HUDEP-2 (cell line): ENCODE measurements around the gene NELFB.

ENCODE experiments used
- DNase-seq, 76 experiments: peaks; one replicate each; lab custom pipeline; 2025; ENCODE audit not compliant: unreplicated experiment in 76 of 76; lab: John Stamatoyannopoulos, UW

NELFB gene

GRCh38 chr9:137254624-137255447 lies at the start of gene NELFB:
NELFB (plus strand) TSS chr9:137255327.
- peak in 73 of 76 experiments; percentile 15 to 96 (median 88) for DNase-seq

- peak in 50 of 76 experiments; percentile 6 to 70 (median 42) for DNase-seq
Observed at GRCh38 chr9:137206602-137207001, 48.5 kb upstream of the NELFB start.

- DNase-seq: no peak
Observed at GRCh38 chr9:137211532-137211931, 43.6 kb upstream of the NELFB start.

GRCh38 chr9:137212520-137212919 lies 42.6 kb upstream of the NELFB start:
- DNase-seq: no peak

- DNase-seq: peak in 13 of 76 experiments; percentile 3 to 25 (median 16)
Observed at GRCh38 chr9:137213160-137214060, 41.7 kb upstream of the NELFB start.

- no peak for DNase-seq
Observed at GRCh38 chr9:137214620-137215019, 40.5 kb upstream of the NELFB start.

- no peak for DNase-seq
Observed at GRCh38 chr9:137215196-137215986, 39.7 kb upstream of the NELFB start.

GRCh38 chr9:137216188-137216965 lies 38.8 kb upstream of the NELFB start:
- no peak for DNase-seq

- peak in 13 of 76 experiments; percentile 16 to 56 (median 26) for DNase-seq
Observed at GRCh38 chr9:137217276-137218211, 37.6 kb upstream of the NELFB start.

- DNase-seq: no peak
Observed at GRCh38 chr9:137218212-137218753, 36.8 kb upstream of the NELFB start.

- DNase-seq: peak in 69 of 76 experiments; percentile 11 to 85 (median 61)
Observed at GRCh38 chr9:137218754-137219271, 36.3 kb upstream of the NELFB start.

- DNase-seq: no peak
Observed at GRCh38 chr9:137219757-137220316, 35.3 kb upstream of the NELFB start.

GRCh38 chr9:137220317-137221094 lies 34.6 kb upstream of the NELFB start:
- DNase-seq: no peak

GRCh38 chr9:137221095-137221505 lies 34.0 kb upstream of the NELFB start:
- DNase-seq: no peak

- DNase-seq: no peak
Observed at GRCh38 chr9:137221506-137222111, 33.5 kb upstream of the NELFB start.

- no peak for DNase-seq
Observed at GRCh38 chr9:137222190-137223077, 32.7 kb upstream of the NELFB start, which contains the start of gene RNF208. RNF208 (minus strand) TSS chr9:137222240; CDS start chr9:137221212, 1,028 bp downstream.
